Right ventricle myocardium superior (tissue), 1 donor: ENCODE measurements around the gene JAML. TPM values are rescaled to one million over a fixed set of nuclear protein-coding genes. Genes with fewer than 3 reads are reported as not detected.

ENCODE experiments used
- ATAC-seq: fragments of 200-7000 bp; cut with Tn5 transposase; one replicate; pipeline ENCODE4 v1.9.1; 2020; ENCODE audit warnings: mild to moderate bottlenecking; ENCODE audit not compliant: poor library complexity
- DNase-seq: peaks from one replicate; pipeline ENCODE4 v3.0.0-alpha.2; 2020
- intact Hi-C: fragments of 100-400 bp; cut with DNase I; formaldehyde crosslinking; loops from one replicate; pipeline ENCODE4 v1.11.2; 2022
- total RNA-seq: library from RNA; stranded (reverse); fragmentation: NEBNext Ultra II Directional; extraction: Animal tissue kit (Norgen Biotek cat#: 25700); gene quantifications from one replicate; pipeline ENCODE4 v1.2.1, GENCODE V29; 2021
- donor health status: DM: no; HTN: yes; CAD: no; lungs with severe emphysema.

JAML gene
- total RNA-seq, 1 donor from 2014 or later = 2.7 TPM

GRCh38 chr11:118175031-118175992, 49.5 kb downstream of the JAML start:
- ATAC-seq (peak; percentile 73), DNase-seq (no peak)
- intact Hi-C loops = no loop called here

DNA sequence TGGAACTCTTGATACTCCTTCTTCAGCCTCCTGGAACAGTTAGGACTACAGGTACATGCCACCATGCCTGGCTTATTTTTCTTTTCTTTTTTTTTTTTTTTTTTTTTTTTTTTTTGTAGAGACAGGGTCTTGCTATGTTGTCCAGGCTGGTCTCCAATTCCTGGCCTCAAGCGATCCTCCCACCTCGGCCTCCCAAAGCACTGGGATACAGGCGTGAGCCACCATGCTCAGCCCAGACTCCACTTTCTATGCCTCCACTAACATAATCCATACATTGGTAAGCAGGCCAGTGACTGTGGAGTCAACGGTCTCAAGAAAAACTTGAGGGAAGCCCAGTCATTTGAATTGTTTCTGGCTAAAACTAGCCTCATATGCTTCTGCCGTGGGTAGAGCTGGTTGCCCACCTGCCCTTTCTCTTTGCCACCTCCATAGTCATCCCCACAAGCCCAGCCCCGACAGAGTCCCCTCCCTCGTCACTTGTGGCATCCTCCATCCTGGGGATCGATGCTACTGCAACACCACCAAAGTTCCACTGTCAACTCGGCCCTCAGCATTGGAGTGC, 50.7 kb downstream of the JAML start:
- no peak for ATAC-seq
- no peak for DNase-seq
- intact Hi-C loops = no loop called here

DNA sequence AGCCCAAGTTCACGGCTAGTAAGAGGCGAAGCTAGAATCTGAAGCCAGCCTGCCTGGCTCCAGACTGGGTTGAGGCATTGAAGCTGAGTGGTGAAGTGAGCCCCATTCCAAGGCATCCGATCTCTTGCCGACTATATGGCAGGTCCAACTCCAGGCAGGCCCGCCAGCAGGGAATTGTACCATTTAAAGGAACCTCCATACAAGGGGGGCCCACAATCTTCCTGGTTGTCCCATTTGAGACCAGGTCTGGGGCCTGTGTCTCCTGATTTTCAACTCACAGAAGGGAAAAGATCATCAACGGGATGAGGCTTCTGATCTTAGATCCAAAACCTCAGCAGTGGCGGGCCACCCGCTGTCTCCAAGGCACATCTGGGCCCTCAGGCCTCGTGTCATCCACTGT, 52.5 kb downstream of the JAML start:
- no peak for DNase-seq
- no peak for ATAC-seq
- intact Hi-C loops = no loop called here

DNA sequence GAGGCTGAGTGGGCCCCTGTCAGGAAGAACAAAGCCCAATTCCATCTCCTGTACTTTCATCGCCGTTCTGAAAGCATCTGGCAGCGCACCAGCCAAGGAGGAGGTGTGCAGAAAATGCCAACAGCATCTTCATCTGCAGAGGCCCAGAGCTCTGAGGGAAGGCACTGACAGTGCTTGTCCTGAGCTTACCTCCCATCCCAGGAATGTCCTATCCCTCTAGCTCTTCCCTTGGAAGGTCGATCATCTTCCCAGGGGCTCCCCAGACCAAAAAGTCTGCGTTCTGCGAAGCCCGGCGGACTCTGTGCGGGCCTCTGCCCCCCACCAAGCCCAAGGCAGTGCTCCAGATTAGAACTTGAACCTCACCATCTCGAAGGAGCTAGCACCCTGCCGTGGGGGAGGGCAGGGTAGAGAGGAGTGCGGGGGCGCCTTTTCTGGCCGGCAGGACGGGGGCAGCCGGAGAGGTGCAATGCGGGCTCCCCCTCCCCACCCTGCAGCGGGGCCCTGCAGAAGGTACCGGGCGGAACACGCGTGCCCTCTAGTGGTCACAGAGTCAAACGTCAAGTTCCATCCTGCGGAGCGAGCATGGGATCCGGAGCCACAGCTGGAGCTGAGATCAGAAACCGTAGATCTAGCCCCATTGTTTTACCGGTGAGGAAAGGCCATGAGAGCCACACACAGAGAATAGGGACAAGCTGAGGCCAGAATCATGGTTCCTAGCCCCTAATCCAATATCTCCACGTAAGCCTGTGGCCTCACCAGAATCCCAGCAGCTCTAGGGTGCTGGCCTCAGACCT, 53.3 kb downstream of the JAML start:
- intact Hi-C loops = no loop called here
- peak; percentile 81 for DNase-seq
- ATAC-seq = peak; percentile 69

DNA sequence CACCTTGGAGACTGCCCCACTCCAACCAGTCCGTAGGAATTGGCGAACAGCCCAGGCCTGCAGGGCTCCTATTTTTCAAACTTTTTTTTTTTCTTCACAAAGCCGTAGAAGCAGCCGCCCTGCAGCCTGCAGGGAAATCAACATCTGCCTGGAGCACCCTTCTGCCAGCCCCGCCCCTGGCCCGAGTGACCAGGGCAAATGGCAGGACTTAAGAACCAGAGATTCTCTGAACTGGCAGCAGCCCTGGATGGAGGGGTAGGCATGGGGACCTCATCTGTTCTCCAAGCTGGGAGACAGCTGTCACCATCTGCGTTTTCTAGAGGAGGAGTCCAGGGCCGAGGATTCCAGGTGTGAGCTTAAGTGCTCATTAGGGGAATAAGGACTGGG, 53.9 kb downstream of the JAML start:
- no peak for ATAC-seq
- intact Hi-C loops = no loop called here
- no peak for DNase-seq

GRCh38 chr11:118170231-118170630, 54.6 kb downstream of the JAML start:
- DNase-seq = no peak
- ATAC-seq = no peak
- intact Hi-C loops = no loop called here

DNA sequence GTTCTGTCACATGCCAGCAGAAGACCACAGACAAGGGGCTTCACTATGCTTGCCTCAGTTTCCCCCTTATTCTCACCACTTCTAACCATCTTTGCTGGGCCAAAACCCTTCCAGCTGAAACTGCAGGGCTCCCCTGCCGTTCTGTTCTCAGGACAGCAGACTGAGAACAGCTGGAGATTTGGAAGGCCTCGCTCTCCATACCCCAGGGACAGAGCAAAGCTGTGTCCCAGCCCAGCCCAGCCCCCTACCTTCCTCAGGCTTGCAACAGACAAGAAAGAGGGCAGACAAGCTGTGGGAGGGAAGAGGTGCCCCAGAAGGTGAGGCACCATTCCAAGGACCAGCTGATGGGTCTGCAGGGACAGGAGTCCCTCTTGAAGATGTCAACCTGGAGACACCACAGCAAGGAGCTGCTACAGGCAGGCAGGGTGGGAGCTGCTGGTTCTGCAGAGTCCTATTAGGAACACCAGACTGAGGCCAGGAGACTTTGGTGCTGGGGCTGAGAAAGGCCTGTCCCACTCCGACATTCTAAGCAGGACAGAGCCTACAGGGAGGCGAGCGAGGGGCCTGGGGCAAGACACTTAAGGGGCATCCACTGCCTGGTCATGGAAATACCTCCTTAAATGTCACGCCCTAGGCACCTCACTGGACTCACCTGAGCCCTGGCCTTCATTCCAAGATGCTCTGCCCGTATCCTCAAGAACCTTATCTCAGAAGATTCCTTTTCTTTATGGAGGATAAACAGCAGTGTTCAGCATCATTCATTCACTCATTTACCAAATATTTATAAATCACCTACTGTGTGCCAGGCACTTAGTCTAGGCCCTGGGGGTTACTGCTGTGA, 55.3 kb downstream of the JAML start:
- DNase-seq = peak; percentile 54

DNA sequence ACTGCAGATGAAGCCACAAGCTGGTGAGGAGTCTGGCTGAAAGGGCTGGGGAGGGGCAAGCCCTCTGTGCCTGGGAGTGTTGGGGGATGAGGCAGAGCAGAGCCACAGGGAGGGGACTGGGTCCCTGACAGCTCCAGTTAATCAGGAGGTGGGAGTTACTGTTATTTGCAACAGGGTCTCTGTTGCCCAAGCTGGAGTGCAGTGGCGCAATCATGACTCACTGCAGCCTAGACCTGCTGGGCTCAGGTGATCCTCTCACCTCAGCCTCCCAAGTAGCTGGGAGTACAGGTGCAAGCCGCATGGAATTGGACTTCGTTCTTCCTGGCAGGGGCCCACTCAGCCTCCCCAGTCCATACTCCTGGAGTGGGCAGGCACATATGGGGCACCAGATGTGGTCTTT, 56.1 kb downstream of the JAML start:
- no peak for ATAC-seq
- intact Hi-C loops = no loop called here

More for the DNA sequence above, 55.3 kb downstream of the JAML start:
- intact Hi-C loops = no loop called here
- no peak for ATAC-seq

DNA sequence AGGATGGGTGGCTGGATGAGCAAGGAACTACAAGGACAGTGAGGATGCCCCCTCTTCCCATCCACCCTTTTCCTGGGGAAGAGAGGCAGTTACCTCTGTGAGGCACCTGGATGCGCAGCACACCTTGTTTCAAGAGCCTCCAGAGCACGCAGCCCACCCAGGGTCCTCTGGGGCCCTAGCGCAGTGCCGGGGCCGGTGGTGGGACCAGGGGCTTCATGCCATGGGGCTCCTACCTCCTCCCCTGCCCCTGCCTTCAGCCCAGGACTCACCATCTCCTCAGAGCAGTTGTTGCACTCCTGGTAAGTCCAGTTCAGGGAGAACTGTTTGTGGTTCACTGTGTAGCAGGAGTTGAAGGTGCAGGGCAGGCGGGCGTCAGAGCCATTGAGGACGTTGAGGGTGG, 56.5 kb downstream of the JAML start:
- ATAC-seq (no peak), DNase-seq (no peak)
- intact Hi-C loops = no loop called here

More for the DNA sequence above, 56.1 kb downstream of the JAML start:
- no peak for DNase-seq

GRCh38 chr11:118167906-118168305, 56.9 kb downstream of the JAML start:
- intact Hi-C loops = no loop called here
- ATAC-seq (no peak), DNase-seq (no peak)

- intact Hi-C loops = no loop called here
- no peak for DNase-seq
- no peak for ATAC-seq
Observed at GRCh38 chr11:118167253-118167652, 57.6 kb downstream of the JAML start.

GRCh38 chr11:118166641-118167040, 58.2 kb downstream of the JAML start:
- DNase-seq (no peak), ATAC-seq (no peak)
- intact Hi-C loops = no loop called here

GRCh38 chr11:118164885-118165284, 59.9 kb downstream of the JAML start:
- intact Hi-C loops = no loop called here
- DNase-seq = no peak
- ATAC-seq = no peak

DNA sequence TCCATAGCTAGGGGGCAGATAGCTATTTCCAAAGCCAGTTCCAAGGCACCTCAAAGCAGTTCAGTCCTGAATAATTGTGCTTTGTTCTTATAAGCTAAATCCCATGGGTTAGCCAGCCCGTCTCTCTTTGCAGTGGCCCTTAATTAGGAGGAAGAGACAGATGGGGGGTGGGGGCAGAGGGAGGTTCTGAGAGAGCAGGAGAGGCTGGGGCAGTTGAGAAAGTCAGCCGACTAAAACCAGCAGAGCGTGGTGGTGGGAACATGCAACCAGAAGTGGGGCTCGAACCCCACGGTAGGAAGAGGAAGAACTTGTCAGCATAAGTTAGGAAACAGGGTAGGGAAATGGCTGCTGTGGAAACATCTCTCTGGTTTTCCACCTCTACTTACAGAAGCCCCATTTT, 61.3 kb downstream of the JAML start:
- ATAC-seq (no peak), DNase-seq (no peak)
- intact Hi-C loops = no loop called here

DNA sequence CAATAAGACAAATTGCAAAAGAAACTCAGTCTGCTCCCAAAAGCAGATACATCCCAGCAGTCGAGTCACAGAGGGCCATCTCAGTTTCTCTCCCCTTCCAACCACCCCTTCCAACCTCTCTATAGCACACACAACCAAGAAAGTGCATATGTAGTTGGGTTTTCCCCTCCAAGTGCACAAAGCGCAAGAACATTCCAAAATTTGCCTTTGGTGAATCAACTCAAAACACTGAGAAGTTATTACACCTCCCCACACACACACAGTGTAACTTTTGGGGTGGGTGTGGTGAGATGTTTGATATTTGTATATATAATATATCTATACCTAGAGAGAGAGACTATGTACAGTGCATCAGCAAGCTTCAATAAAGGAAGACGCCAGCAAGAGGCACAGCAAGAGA, 62.0 kb downstream of the JAML start:
- DNase-seq = no peak
- intact Hi-C loops = no loop called here
- ATAC-seq = no peak

- DNase-seq = peak; percentile 3
- ATAC-seq = no peak
- intact Hi-C loops = no loop called here
Observed at GRCh38 chr11:118161786-118162185, 63.0 kb downstream of the JAML start.

- ATAC-seq = no peak
- intact Hi-C loops = no loop called here
- DNase-seq = peak; percentile 20
Observed at GRCh38 chr11:118157186-118157895, 67.5 kb downstream of the JAML start.

- ATAC-seq (peak; percentile 45), DNase-seq (no peak)
- intact Hi-C loops = no loop called here
Observed at GRCh38 chr11:118156531-118157185, 68.2 kb downstream of the JAML start.
